H1 (cell line): ENCODE data around the gene MUS81. TPM values are rescaled to one million over a fixed set of nuclear protein-coding genes. Genes with fewer than 3 reads are reported as not detected.

Experiments
- BCL11A ChIP-seq, 2 experiments: IDR thresholded peaks; one replicate each; pipeline ENCODE4 v1.6.1; 2011; ENCODE audit warnings: low read depth in 2 of 2, low read length in 2 of 2, mild to moderate bottlenecking in 2 of 2
- CBX8 ChIP-seq: fragments of 300-800, 300-1000 bp; sonication (generic); IDR thresholded peaks from 2 replicates; pipeline ENCODE4 v1.7.1; 2016; ENCODE audit warnings: low read depth, low read length, borderline replicate concordance
- CHD1 ChIP-seq: IDR thresholded peaks from 2 replicates; pipeline ENCODE4 v1.6.1; 2012; ENCODE audit warnings: low read depth, low read length, improper control_type of control experiment
- CREB1 ChIP-seq: IDR thresholded peaks from 2 replicates; pipeline ENCODE4 v1.6.1; 2012; ENCODE audit warnings: inconsistent platforms
- EGR1 ChIP-seq: IDR thresholded peaks from 2 replicates; pipeline ENCODE4 v1.6.1; 2011; ENCODE audit warnings: low read depth, low read length, borderline replicate concordance
- JUND ChIP-seq: IDR thresholded peaks from 2 replicates; pipeline ENCODE4 v1.6.1; 2011; ENCODE audit warnings: mild to moderate bottlenecking, improper control_type of control experiment, low read length
- KDM4A ChIP-seq: IDR thresholded peaks from one replicate; pipeline ENCODE4 v1.7.1; 2012; ENCODE audit warnings: low read depth, mild to moderate bottlenecking, moderate library complexity, low read length, inconsistent platforms; ENCODE audit not compliant: severe bottlenecking
- POLR2AphosphoS5 ChIP-seq: IDR thresholded peaks from 2 replicates; pipeline ENCODE4 v1.6.1; 2011; ENCODE audit warnings: low read depth, low read length
- RNF2 ChIP-seq: fragments of 200-900, 300-1000 bp; sonication (generic); IDR thresholded peaks from 2 replicates; pipeline ENCODE4 v1.7.1; 2016; ENCODE audit warnings: borderline replicate concordance, low read depth, mild to moderate bottlenecking, antibody characterized with exemption, low read length; ENCODE audit not compliant: poor library complexity, severe bottlenecking; ENCODE audit errors: missing control alignments
- SUZ12 ChIP-seq: fragments of 200-600 bp; sonication (generic); IDR thresholded peaks from 2 replicates; pipeline ENCODE4 v1.6.1; 2012; ENCODE audit warnings: mild to moderate bottlenecking, inconsistent platforms, low read length, moderate library complexity, mixed read lengths
- polyA plus RNA-seq, 7 experiments: library from polyadenylated mRNA; depleted of rRNA in 3 of 7; stranded (reverse) in 5 of 7; unstranded in 2 of 7; fragments of >200 nt in 5 of 7; fragments of 200-250 nt in 2 of 7; gene quantifications; 1 replicate in 5 of 7; 2 replicates in 1 of 7; 4 replicates in 1 of 7; pipeline versions ENCODE4 v1.2.1 to v1.2.3, GENCODE V29; 2011 to 2013; ENCODE audit warnings: missing spikeins in 2 of 7, mixed read lengths in 2 of 7
- total RNA-seq: library from RNA; stranded (reverse); fragmentation: NEBNext Ultra II Directional; extraction: Animal tissue kit (Norgen Biotek cat#: 25700); gene quantifications from 2 replicates; pipeline ENCODE4 v1.2.1, GENCODE V29; 2021
- TF ChIP-seq, protein P1 (sequence below): fragments of 300-600 bp; sonication (generic); IDR thresholded peaks from 2 replicates; pipeline ENCODE4 v1.7.1; 2012; ENCODE audit warnings: low read length, moderate library complexity, mild to moderate bottlenecking, inconsistent platforms; ENCODE audit not compliant: insufficient replicate concordance

MUS81 gene
- total and polyA plus RNA-seq, 2 of the 8 experiments (the other 6 are each of a cell fraction or from before 2014, with no cell fraction given) = 30.2 to 31.5 TPM

GRCh38 chr11:65853246-65853979, 6.8 kb upstream of the MUS81 start (continued):
- TF ChIP-seq, protein P1, sequence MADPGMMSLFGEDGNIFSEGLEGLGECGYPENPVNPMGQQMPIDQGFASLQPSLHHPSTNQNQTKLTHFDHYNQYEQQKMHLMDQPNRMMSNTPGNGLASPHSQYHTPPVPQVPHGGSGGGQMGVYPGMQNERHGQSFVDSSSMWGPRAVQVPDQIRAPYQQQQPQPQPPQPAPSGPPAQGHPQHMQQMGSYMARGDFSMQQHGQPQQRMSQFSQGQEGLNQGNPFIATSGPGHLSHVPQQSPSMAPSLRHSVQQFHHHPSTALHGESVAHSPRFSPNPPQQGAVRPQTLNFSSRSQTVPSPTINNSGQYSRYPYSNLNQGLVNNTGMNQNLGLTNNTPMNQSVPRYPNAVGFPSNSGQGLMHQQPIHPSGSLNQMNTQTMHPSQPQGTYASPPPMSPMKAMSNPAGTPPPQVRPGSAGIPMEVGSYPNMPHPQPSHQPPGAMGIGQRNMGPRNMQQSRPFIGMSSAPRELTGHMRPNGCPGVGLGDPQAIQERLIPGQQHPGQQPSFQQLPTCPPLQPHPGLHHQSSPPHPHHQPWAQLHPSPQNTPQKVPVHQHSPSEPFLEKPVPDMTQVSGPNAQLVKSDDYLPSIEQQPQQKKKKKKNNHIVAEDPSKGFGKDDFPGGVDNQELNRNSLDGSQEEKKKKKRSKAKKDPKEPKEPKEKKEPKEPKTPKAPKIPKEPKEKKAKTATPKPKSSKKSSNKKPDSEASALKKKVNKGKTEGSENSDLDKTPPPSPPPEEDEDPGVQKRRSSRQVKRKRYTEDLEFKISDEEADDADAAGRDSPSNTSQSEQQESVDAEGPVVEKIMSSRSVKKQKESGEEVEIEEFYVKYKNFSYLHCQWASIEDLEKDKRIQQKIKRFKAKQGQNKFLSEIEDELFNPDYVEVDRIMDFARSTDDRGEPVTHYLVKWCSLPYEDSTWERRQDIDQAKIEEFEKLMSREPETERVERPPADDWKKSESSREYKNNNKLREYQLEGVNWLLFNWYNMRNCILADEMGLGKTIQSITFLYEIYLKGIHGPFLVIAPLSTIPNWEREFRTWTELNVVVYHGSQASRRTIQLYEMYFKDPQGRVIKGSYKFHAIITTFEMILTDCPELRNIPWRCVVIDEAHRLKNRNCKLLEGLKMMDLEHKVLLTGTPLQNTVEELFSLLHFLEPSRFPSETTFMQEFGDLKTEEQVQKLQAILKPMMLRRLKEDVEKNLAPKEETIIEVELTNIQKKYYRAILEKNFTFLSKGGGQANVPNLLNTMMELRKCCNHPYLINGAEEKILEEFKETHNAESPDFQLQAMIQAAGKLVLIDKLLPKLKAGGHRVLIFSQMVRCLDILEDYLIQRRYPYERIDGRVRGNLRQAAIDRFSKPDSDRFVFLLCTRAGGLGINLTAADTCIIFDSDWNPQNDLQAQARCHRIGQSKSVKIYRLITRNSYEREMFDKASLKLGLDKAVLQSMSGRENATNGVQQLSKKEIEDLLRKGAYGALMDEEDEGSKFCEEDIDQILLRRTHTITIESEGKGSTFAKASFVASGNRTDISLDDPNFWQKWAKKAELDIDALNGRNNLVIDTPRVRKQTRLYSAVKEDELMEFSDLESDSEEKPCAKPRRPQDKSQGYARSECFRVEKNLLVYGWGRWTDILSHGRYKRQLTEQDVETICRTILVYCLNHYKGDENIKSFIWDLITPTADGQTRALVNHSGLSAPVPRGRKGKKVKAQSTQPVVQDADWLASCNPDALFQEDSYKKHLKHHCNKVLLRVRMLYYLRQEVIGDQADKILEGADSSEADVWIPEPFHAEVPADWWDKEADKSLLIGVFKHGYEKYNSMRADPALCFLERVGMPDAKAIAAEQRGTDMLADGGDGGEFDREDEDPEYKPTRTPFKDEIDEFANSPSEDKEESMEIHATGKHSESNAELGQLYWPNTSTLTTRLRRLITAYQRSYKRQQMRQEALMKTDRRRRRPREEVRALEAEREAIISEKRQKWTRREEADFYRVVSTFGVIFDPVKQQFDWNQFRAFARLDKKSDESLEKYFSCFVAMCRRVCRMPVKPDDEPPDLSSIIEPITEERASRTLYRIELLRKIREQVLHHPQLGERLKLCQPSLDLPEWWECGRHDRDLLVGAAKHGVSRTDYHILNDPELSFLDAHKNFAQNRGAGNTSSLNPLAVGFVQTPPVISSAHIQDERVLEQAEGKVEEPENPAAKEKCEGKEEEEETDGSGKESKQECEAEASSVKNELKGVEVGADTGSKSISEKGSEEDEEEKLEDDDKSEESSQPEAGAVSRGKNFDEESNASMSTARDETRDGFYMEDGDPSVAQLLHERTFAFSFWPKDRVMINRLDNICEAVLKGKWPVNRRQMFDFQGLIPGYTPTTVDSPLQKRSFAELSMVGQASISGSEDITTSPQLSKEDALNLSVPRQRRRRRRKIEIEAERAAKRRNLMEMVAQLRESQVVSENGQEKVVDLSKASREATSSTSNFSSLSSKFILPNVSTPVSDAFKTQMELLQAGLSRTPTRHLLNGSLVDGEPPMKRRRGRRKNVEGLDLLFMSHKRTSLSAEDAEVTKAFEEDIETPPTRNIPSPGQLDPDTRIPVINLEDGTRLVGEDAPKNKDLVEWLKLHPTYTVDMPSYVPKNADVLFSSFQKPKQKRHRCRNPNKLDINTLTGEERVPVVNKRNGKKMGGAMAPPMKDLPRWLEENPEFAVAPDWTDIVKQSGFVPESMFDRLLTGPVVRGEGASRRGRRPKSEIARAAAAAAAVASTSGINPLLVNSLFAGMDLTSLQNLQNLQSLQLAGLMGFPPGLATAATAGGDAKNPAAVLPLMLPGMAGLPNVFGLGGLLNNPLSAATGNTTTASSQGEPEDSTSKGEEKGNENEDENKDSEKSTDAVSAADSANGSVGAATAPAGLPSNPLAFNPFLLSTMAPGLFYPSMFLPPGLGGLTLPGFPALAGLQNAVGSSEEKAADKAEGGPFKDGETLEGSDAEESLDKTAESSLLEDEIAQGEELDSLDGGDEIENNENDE = no peak
- TF ChIP-seq CHD1 = no peak
- TF ChIP-seq EGR1 = no peak
- TF ChIP-seq POLR2AphosphoS5 = peak; percentile 74; the same call in 1 of the 2 replicates
- no peak for TF ChIP-seq RNF2
- no peak for TF ChIP-seq CBX8
- TF ChIP-seq JUND = no peak
- TF ChIP-seq KDM4A = no peak
- TF ChIP-seq BCL11A (IDR thresholded peaks at IDR 0.05; ENCODE audit: low read depth in 2 of 2, low read length in 2 of 2) = no peak
- no peak for TF ChIP-seq CREB1
- no peak for TF ChIP-seq SUZ12
